GM21367 (cell line): ENCODE results near the gene MTARC1.

Experiments used
- ATAC-seq: cut with Tn5 transposase; IDR thresholded peaks from one replicate; pipeline ENCODE4 v1.9.1; 2021; ENCODE audit not compliant: unreplicated experiment

MTARC1 gene

GRCh38 chr1:220769205-220769604 is 17.5 kb upstream of the MTARC1 start:
- ATAC-seq, result no peak

DNA sequence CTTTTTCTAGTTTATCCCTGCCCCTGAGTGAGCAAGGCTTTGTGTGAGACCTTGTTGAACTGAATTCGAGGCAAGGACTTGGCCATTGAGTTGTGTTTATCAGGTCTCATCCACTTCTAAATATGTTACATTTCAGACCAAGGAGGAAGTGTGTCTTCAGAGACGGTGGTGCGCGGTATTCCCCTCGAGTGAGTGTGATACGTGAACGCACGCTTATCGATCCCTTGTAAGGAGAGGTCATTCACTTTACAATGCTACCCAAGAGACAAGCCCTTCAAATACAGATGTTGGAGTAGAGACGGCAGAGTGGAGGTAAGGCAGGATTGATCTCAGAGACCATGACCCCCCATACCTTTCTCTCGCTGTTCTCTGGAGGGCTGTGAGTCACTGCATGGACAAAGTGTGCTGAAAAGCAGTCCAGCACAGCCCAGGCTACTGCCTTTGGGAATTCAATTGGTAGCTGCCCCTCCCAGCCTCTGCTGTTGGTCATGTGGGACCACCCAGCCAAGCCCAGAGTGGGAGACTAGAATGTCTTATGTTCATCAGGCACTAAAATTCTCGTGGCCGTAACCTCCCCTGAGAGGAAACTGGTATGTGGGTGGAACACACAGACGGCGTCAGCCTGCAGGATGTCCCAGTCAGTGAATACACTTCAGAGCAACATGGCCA is 16.3 kb upstream of the MTARC1 start:
- peak; percentile 64 for ATAC-seq

GRCh38 chr1:220772846-220773245 is 13.9 kb upstream of the MTARC1 start:
- ATAC-seq, result no peak

GRCh38 chr1:220775240-220775853 is 11.4 kb upstream of the MTARC1 start:
- ATAC-seq, result no peak

DNA sequence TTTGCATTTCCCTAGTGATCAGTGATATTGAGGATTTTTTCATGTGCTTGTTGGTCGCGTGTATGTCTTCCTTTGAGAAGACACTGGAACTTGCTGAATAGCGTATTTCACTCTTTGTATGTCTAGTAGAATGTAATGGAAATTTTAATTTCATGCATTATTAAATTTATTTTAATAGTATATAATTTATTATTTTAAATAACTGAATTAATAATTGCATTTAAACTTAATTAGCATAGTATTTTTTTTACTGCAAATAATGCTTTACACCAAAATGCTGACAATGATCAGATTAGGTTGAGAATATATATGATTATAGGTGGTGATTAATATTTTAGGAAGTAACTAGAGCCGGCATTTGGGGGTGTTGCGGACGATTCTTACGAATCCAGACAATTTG is 10.5 kb upstream of the MTARC1 start:
- no peak for ATAC-seq

- peak; percentile 94 for ATAC-seq
These were observed 9.9 kb upstream of the MTARC1 start for GRCh38 chr1:220776720-220777326.

- ATAC-seq, result no peak
These were observed 3.3 kb upstream of the MTARC1 start for GRCh38 chr1:220783453-220783852.

DNA sequence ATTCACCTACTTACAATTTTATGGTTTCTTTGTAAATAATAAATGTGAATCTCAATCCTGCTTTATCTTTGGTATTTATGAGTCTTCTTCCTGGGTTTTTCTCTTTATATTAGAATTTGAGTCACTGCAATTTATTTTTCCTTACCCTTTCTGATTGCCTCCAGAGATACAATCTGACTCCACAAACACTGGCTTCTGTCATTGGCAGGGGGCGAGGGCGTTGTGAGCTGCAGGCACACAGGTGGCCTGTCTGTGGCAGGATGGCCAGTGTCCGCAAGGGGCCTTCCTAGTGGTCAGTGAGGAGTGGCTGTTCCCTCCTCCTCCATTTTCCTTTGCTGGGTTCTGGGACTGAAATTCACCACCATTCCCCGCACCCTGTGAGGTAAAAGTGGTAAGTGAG is 2.0 kb upstream of the MTARC1 start:
- no peak for ATAC-seq

GRCh38 chr1:220785166-220786056 is 1.3 kb upstream of the MTARC1 start:
- no peak for ATAC-seq

DNA sequence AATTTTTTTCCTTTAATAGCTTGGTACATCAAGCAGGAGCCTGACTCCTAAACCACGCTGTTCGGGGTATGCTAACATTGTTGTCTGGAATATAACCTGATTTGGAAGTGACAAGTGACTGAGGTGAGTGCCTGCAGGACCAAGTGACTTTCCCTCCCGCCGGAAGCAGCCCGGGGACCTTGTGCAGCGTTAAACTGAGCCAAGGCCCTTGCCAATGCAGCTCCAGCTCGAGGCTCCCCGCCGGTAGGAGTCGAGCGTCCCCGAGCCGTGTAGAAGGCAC is 716 bp upstream of the MTARC1 start:
- peak; percentile 22 for ATAC-seq

DNA sequence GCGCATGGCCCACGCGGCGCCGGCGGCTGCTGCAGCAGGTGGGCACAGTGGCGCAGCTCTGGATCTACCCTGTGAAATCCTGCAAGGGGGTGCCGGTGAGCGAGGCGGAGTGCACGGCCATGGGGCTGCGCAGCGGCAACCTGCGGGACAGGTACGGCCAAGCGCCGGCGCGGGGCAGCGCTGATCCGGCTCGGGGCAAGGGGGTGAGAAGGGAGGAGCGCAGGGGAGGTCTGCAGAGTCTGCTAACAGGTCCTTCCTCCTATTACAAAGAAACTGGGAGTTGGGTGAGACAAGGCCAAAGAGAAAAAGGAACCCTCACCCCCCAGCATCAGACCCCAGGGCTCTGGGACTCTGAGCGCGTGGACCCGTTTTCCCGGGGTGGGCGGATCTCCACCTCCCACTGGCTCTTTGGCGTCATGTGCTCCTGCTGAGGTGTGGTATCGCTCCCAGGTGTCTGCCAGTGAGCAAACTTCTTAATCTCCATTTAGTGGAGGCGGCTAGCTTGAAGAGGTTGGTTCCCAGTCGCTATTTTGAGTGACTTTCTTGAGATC is 431 bp downstream of the MTARC1 start:
- no peak for ATAC-seq

GRCh38 chr1:220788900-220789299 is 2.2 kb downstream of the MTARC1 start:
- no peak for ATAC-seq

GRCh38 chr1:220789532-220790147 is 2.9 kb downstream of the MTARC1 start:
- ATAC-seq, result no peak

GRCh38 chr1:220791285-220791684 is 4.6 kb downstream of the MTARC1 start:
- no peak for ATAC-seq

DNA sequence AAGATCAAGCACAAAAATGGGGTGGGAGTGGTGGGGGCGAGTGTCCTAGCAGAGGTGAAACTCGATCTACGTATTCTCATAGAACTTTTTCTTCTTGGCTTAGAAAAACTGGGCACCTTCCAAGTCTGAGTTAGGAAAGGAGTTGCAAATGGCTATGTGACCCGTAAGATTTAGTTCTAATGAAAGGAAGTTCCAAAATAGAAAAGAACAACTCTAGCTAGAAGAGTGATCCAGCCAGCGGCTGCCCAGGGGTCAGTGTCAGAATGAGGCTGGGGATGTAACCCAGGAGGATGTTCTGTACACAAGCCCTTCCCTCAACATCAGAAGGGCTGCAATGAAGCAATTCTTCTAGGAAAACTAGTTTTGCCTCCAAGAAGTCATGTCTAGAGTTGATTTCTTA is 5.2 kb downstream of the MTARC1 start:
- no peak for ATAC-seq

DNA sequence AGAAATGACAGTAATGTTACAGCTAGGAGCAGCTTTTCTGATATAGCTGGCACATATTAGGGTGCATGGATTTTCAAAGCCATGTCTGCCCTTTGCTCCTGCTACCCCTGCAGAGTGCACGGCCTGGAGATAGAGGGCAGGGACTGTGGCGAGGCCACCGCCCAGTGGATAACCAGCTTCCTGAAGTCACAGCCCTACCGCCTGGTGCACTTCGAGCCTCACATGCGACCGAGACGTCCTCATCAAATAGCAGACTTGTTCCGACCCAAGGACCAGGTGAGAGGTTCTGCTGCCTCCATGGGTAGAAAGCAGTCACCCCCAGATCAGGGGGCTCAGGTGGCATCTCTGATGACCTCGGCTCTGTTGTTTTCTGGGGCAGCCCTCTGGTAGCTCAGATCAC is 9.8 kb downstream of the MTARC1 start:
- no peak for ATAC-seq

- ATAC-seq, result no peak
These were observed 10.3 kb downstream of the MTARC1 start for GRCh38 chr1:220797044-220797443.

GRCh38 chr1:220797553-220797952 is 10.8 kb downstream of the MTARC1 start:
- no peak for ATAC-seq

- ATAC-seq, result no peak
These were observed 11.6 kb downstream of the MTARC1 start for GRCh38 chr1:220798338-220798737.

DNA sequence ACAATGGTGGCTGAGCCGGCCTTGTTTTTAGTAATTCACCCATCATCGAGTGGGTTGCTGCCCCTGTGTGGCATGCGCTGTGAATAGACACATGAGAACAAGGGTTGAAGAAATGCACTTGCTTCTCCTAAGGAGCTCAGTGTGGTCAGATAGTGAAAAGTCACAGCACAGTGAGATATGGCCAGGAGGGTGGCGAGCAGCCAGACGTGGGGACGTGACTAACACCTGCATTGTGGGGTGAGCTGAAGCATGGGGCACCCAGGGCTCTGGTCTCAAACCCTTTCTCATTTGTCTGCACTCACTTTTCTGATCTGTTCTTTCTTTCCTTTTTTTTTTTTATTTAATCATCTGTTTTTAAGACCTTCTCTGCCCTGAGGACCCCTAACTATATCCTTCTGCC is 13.5 kb downstream of the MTARC1 start:
- ATAC-seq, result no peak
